Glutamatergic neuron (in vitro differentiated cells): ENCODE results near the gene DCXR. TPM values are rescaled to one million over a fixed set of nuclear protein-coding genes. Genes with fewer than 3 reads are reported as not detected.

ENCODE experiments used
- DNase-seq: peaks from one replicate; pipeline ENCODE4 v3.0.0; 2022
- H3K27ac Mint-ChIP-seq: one replicate; pipeline ENCODE4 v1.8.0; 2020; ENCODE audit warnings: mild to moderate bottlenecking, mixed read lengths, inconsistent platforms; ENCODE audit not compliant: unreplicated experiment
- H3K27me3 Mint-ChIP-seq: one replicate; pipeline ENCODE4 v1.8.0; 2020; ENCODE audit warnings: mild to moderate bottlenecking, moderate library complexity, mixed read lengths, inconsistent platforms; ENCODE audit not compliant: unreplicated experiment
- H3K36me3 Mint-ChIP-seq: one replicate; pipeline ENCODE4 v1.8.0; 2020; ENCODE audit warnings: mild to moderate bottlenecking, mixed read lengths, inconsistent platforms; ENCODE audit not compliant: unreplicated experiment
- H3K4me1 Mint-ChIP-seq: one replicate; pipeline ENCODE4 v1.8.0; 2020; ENCODE audit warnings: mild to moderate bottlenecking, low read depth, mixed read lengths, inconsistent platforms; ENCODE audit not compliant: unreplicated experiment
- H3K4me3 Mint-ChIP-seq: one replicate; pipeline ENCODE4 v1.8.0; 2020; ENCODE audit warnings: mild to moderate bottlenecking, mixed read lengths, inconsistent platforms; ENCODE audit not compliant: unreplicated experiment
- H3K9me3 Mint-ChIP-seq: one replicate; pipeline ENCODE4 v1.8.0; 2020; ENCODE audit warnings: mild to moderate bottlenecking, moderate library complexity, mixed read lengths, inconsistent platforms; ENCODE audit not compliant: unreplicated experiment
- CTCF ChIP-seq: fragments of 200-600 bp; sonication (generic); IDR thresholded peaks from one replicate; pipeline ENCODE4 v1.5.0; 2021; ENCODE audit not compliant: partially characterized antibody, unreplicated experiment
- total RNA-seq: library from RNA; stranded (reverse); fragmentation: NEBNext Ultra II Directional; extraction: Animal tissue kit (Norgen Biotek cat#: 25700); gene quantifications from one replicate; pipeline ENCODE4 v1.2.1, GENCODE V29; 2021; ENCODE audit not compliant: unreplicated experiment

DCXR gene
- total RNA-seq, 1 donor from 2014 or later: 89.5 TPM

- Mint-ChIP-seq H3K27me3 (peaks cover 2% of the 10 kb centered on the region), H3K9me3 (peaks cover 5% of the 10 kb centered on the region), H3K36me3 (no peaks in the 10 kb centered on the region), H3K4me1 (no peaks in the 10 kb centered on the region), H3K4me3 (no peak overlapping the region), H3K27ac (no peak overlapping the region)
- TF ChIP-seq CTCF: no peak
- DNase-seq: no peak
Measured at GRCh38 chr17:82083533-82084359, 46.2 kb upstream of the DCXR start.

- Mint-ChIP-seq H3K27ac (no peak overlapping the region), H3K4me1 (no peaks in the 10 kb centered on the region), H3K4me3 (no peak overlapping the region), H3K36me3 (no peaks in the 10 kb centered on the region), H3K27me3 (peaks cover 5% of the 10 kb centered on the region), H3K9me3 (peaks cover 8% of the 10 kb centered on the region)
- no peak for DNase-seq
- no peak for TF ChIP-seq CTCF
Measured at GRCh38 chr17:82083009-82083408, 45.5 kb upstream of the DCXR start.

GRCh38 chr17:82082456-82082855 lies 45.0 kb upstream of the DCXR start:
- Mint-ChIP-seq H3K4me1 (no peaks in the 10 kb centered on the region), H3K4me3 (no peak overlapping the region), H3K27me3 (peaks cover 5% of the 10 kb centered on the region), H3K9me3 (peaks cover 8% of the 10 kb centered on the region), H3K36me3 (no peaks in the 10 kb centered on the region), H3K27ac (no peak overlapping the region)
- no peak for DNase-seq
- TF ChIP-seq CTCF: no peak

GRCh38 chr17:82081966-82082365 lies 44.5 kb upstream of the DCXR start:
- no peak for DNase-seq
- Mint-ChIP-seq H3K4me3 (no peak overlapping the region), H3K27me3 (peaks cover 5% of the 10 kb centered on the region), H3K9me3 (peaks cover 8% of the 10 kb centered on the region), H3K27ac (no peak overlapping the region), H3K36me3 (no peaks in the 10 kb centered on the region), H3K4me1 (no peaks in the 10 kb centered on the region)
- no peak for TF ChIP-seq CTCF

DNA sequence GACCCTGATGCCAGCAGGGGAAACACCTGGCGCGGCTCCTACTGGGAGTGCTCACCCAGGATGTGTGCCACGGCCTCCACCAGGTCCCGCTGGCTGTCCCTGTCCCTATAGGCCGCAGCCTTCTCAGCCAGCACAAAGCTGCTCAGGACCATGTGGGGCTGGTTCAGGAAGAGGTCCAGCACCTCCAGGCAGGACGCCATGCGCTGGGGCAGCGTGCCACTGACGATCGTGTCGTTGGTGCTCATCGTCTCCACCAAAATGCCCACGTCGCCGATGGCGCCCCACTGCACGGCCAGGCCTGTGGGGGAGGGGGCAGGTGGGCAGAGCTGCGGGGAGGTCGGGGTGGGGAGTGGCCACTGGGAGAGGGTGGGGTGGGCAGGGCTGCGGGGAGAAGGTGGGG lies 44.0 kb upstream of the DCXR start:
- Mint-ChIP-seq H3K4me3 (no peak overlapping the region), H3K9me3 (peaks cover 8% of the 10 kb centered on the region), H3K4me1 (no peaks in the 10 kb centered on the region), H3K27me3 (peaks cover 5% of the 10 kb centered on the region), H3K27ac (no peak overlapping the region), H3K36me3 (no peaks in the 10 kb centered on the region)
- TF ChIP-seq CTCF: no peak
- DNase-seq: no peak
